Activated naive CD8-positive, alpha-beta T cell treated with anti-CD3 and anti-CD28 coated beads, Interleukin-2, amount 10 ng/mL, durations not matched to agents 7 days and 5 days (primary cell): ENCODE results near the gene MCF2L. TPM values are rescaled to one million over a fixed set of nuclear protein-coding genes. Genes with fewer than 3 reads are reported as not detected.
"Not testable (repeated sequence)": the region's sequence is repeated elsewhere in the genome, so short reads cannot be mapped to it uniquely, and the experiment has no call there.

Source experiments
- ATAC-seq: fragments of 150-1000 bp; cut with Tn5 transposase; one replicate; pipeline ENCODE4 v1.10.0; 2021; ENCODE audit warnings: low read depth, moderate library complexity
- POLR2A ChIA-PET: fragments of 350-600 bp; sonication (Branson Sonifier 250); formaldehyde crosslinking; loops from one replicate; lab custom pipeline; 2021; ENCODE audit warnings: antibody characterized with exemption; lab: Charles Lee
- DNase-seq: peaks from one replicate; pipeline ENCODE4 v3.0.0; 2021
- H3K27ac Mint-ChIP-seq: one replicate; pipeline ENCODE4 v1.8.0; 2022; ENCODE audit warnings: mild to moderate bottlenecking, mixed read lengths
- H3K27me3 Mint-ChIP-seq: one replicate; pipeline ENCODE4 v1.8.0; 2022; ENCODE audit warnings: mild to moderate bottlenecking, moderate library complexity, mixed read lengths
- H3K36me3 Mint-ChIP-seq: one replicate; pipeline ENCODE4 v1.8.0; 2021; ENCODE audit warnings: mild to moderate bottlenecking, mixed read lengths
- H3K4me1 Mint-ChIP-seq: one replicate; pipeline ENCODE4 v1.8.0; 2021; ENCODE audit warnings: mixed read lengths
- H3K4me3 Mint-ChIP-seq: one replicate; pipeline ENCODE4 v1.8.0; 2022; ENCODE audit warnings: mild to moderate bottlenecking, moderate library complexity, mixed read lengths
- H3K9me3 Mint-ChIP-seq: one replicate; pipeline ENCODE4 v1.8.0; 2021; ENCODE audit warnings: mixed read lengths
- total RNA-seq, 2 experiments: library from RNA; stranded (reverse); gene quantifications; one replicate each; pipeline ENCODE4 v1.2.3, GENCODE V29; 2021

The MCF2L gene
- total RNA-seq, 2 experiments from 2014 or later = 9.3 to 11.5 TPM

GRCh38 chr13:112933649-112934048, 35.4 kb upstream of the MCF2L start:
- Mint-ChIP-seq H3K27ac (no peak overlapping the region), H3K4me1 (peaks cover 14% of the 10 kb centered on the region), H3K36me3 (no peaks in the 10 kb centered on the region), H3K4me3 (no peak overlapping the region), H3K9me3 (no peaks in the 10 kb centered on the region), H3K27me3 (peaks cover 28% of the 10 kb centered on the region)
- ATAC-seq (no peak), DNase-seq (no peak)
- POLR2A ChIA-PET = no interaction called here

DNA sequence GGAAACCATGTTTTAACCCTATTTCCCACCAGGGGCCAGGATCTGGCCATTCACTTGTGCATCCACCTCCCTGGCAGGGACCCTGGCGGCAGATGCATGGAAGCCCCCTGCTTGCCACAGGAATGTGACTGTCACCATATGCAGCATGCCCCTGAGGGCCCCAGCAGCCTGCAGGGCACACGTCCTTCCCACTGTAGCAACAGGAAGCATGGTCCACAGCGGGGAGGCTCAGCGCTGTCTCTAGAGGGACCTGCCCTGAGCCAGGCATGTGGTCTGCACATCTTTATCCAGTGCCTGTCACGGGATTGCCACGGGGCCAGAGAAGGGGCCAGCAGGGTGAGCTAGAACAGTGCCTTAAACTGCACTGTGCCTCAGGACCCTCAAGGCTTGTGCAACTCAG, 34.9 kb upstream of the MCF2L start:
- no peak overlapping the region for H3K27ac Mint-ChIP-seq
- peaks cover 14% of the 10 kb centered on the region for H3K4me1 Mint-ChIP-seq
- ATAC-seq (no peak), DNase-seq (no peak)
- H3K27me3 Mint-ChIP-seq = peaks cover 28% of the 10 kb centered on the region
- H3K4me3 Mint-ChIP-seq = no peak overlapping the region
- POLR2A ChIA-PET = no interaction called here
- no peaks in the 10 kb centered on the region for H3K36me3 Mint-ChIP-seq
- no peaks in the 10 kb centered on the region for H3K9me3 Mint-ChIP-seq

GRCh38 chr13:112938680-112939079, 30.3 kb upstream of the MCF2L start:
- POLR2A ChIA-PET = no interaction called here
- H3K4me3 Mint-ChIP-seq = no peak overlapping the region
- H3K27ac Mint-ChIP-seq = no peak overlapping the region
- no peak for ATAC-seq
- H3K36me3 Mint-ChIP-seq = no peaks in the 10 kb centered on the region
- peaks cover 7% of the 10 kb centered on the region for H3K4me1 Mint-ChIP-seq
- H3K27me3 Mint-ChIP-seq = peaks cover 23% of the 10 kb centered on the region
- DNase-seq = no peak
- H3K9me3 Mint-ChIP-seq = no peaks in the 10 kb centered on the region

- no peak overlapping the region for H3K27ac Mint-ChIP-seq
- POLR2A ChIA-PET = interaction anchor here (0.6 kb wide), 1 partner anchor 108 kb away, joined by 4 read pairs; no protein-coding TSS in a partner anchor
These were observed 28.8 kb upstream of the MCF2L start for GRCh38 chr13:112940236-112940635.

GRCh38 chr13:112941349-112941748, 27.7 kb upstream of the MCF2L start:
- Mint-ChIP-seq H3K36me3 (no peaks in the 10 kb centered on the region), H3K4me1 (peaks cover 8% of the 10 kb centered on the region), H3K9me3 (no peaks in the 10 kb centered on the region), H3K4me3 (no peak overlapping the region), H3K27me3 (peaks cover 40% of the 10 kb centered on the region), H3K27ac (no peak overlapping the region)
- DNase-seq = no peak
- ATAC-seq = no peak
- POLR2A ChIA-PET = no interaction called here

More at GRCh38 chr13:112940236-112940635, 28.8 kb upstream of the MCF2L start:
- H3K4me1 Mint-ChIP-seq = peaks cover 8% of the 10 kb centered on the region
- H3K4me3 Mint-ChIP-seq = no peak overlapping the region
- DNase-seq = no peak
- H3K9me3 Mint-ChIP-seq = no peaks in the 10 kb centered on the region
- no peaks in the 10 kb centered on the region for H3K36me3 Mint-ChIP-seq
- H3K27me3 Mint-ChIP-seq = peaks cover 31% of the 10 kb centered on the region
- ATAC-seq = no peak

DNA sequence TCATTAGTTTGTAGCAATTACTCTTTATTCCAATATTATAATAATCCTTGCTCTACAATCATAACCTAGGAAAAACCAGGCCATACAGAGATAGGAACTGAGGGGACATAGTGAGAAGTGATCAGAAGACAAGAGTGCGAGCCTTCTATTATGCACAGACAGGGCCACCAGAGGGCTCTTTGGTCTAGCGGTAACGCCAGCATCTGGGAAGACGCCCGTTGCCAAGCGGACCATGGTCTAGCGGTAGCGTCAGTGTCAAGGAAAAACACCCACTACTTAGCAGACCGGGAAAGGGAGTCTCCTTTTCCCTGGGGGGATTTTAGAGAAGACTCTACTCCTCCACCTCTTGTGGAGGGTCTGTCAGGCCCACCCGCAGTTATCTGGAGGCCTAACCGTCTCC, 27.2 kb upstream of the MCF2L start:
- POLR2A ChIA-PET, H3K27ac Mint-ChIP-seq, H3K36me3 Mint-ChIP-seq, H3K4me1 Mint-ChIP-seq, H3K9me3 Mint-ChIP-seq, H3K4me3 Mint-ChIP-seq, DNase-seq, ATAC-seq: not testable (repeated sequence)
- H3K27me3 Mint-ChIP-seq = peaks cover 42% of the 10 kb centered on the region

DNA sequence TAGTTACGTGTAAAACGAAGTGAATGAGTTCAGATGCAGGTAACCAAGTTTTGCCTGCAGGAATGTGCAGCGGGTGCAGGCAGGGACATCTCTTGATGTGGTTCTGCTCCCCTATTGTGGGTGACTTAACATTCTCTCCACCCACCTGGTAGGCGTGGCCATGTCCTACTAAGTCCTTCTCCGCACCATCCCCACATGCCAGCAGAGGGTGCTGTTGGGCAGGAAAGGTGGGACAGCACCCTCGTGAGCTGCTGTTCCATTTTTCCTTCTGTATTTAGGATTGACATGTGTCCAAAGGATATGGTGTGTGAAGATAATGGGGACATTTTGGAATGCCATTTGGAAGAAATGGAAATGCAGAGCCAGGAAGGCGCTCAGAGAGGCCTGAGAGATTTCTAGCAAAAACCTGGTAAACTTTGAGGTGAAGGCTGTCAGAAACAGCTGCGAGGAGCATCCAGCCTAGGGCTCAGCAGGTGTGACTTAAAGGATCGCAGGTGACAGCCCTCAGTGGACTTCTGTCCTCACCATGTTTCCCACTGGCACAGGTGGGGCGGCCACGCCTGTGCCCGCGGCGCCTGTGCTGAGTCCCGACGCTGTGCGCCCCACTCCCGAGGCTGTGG, 26.2 kb upstream of the MCF2L start:
- ATAC-seq (peak; percentile 92), DNase-seq (peak; percentile 92)
- peak overlapping the region; percentile 88 for H3K4me3 Mint-ChIP-seq
- H3K27me3 Mint-ChIP-seq = peaks cover 40% of the 10 kb centered on the region
- no peaks in the 10 kb centered on the region for H3K9me3 Mint-ChIP-seq
- POLR2A ChIA-PET = interaction anchor here (1.1 kb wide), 1 partner anchor 11 kb away, joined by 3 read pairs; no protein-coding TSS in a partner anchor
- H3K4me1 Mint-ChIP-seq = peaks cover 8% of the 10 kb centered on the region
- no peak overlapping the region for H3K27ac Mint-ChIP-seq
- no peaks in the 10 kb centered on the region for H3K36me3 Mint-ChIP-seq

DNA sequence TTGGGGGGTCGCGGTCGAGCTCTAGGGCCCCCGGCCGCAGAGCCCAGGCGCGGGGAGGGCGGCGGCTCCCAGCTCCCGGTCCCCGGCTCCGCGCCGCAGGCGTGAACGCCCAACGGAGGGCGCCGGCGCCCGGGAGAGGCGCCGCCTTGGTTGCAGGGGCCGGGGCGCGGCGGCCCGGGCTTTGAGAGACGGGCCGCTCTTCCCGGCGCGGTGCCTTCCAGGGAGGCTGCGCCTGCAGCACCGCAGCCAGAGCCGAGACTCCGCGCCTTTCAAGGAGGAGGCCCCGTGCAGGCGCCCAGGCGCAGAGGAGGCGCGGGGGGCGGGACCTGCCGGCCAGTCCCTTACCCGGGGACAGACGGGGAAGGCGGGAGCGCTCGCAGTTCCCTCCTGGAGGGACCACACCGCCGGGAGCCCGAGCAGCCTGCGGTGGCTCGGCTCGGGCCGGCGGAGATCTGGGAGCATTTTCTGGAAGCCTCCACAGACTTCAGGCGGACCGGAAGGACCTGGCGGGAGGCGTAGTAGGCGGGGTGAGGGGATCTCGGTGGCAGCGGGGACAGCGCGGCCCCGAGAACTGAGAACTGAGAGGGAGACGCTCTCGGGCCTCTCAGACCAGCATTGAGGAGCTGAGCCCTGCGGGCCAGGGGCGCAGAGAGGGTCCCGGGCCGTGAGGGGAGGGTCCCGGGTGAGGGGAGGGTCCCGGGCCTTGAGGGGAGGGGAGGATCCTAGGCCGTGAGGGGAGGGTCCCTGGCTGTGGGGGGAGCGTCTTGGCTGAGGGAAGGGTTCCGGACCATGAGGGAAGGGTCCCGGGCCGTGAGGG, 25.5 kb upstream of the MCF2L start:
- H3K27ac Mint-ChIP-seq = no peak overlapping the region
- peaks cover 45% of the 10 kb centered on the region for H3K27me3 Mint-ChIP-seq
- ATAC-seq (peak; percentile 37), DNase-seq (peak; percentile 65)
- H3K9me3 Mint-ChIP-seq = no peaks in the 10 kb centered on the region
- H3K4me3 Mint-ChIP-seq = peak overlapping the region; percentile 58
- H3K36me3 Mint-ChIP-seq = no peaks in the 10 kb centered on the region
- H3K4me1 Mint-ChIP-seq = peaks cover 8% of the 10 kb centered on the region
- POLR2A ChIA-PET = interaction anchor here (1.1 kb wide), 1 partner anchor 11 kb away, joined by 3 read pairs; no protein-coding TSS in a partner anchor

GRCh38 chr13:112947796-112948195, 21.2 kb upstream of the MCF2L start:
- H3K36me3 Mint-ChIP-seq = no peaks in the 10 kb centered on the region
- POLR2A ChIA-PET = no interaction called here
- no peak for DNase-seq
- no peaks in the 10 kb centered on the region for H3K9me3 Mint-ChIP-seq
- no peak for ATAC-seq
- peaks cover 48% of the 10 kb centered on the region for H3K27me3 Mint-ChIP-seq
- H3K27ac Mint-ChIP-seq = no peak overlapping the region
- no peak overlapping the region for H3K4me3 Mint-ChIP-seq
- peaks cover 3% of the 10 kb centered on the region for H3K4me1 Mint-ChIP-seq

DNA sequence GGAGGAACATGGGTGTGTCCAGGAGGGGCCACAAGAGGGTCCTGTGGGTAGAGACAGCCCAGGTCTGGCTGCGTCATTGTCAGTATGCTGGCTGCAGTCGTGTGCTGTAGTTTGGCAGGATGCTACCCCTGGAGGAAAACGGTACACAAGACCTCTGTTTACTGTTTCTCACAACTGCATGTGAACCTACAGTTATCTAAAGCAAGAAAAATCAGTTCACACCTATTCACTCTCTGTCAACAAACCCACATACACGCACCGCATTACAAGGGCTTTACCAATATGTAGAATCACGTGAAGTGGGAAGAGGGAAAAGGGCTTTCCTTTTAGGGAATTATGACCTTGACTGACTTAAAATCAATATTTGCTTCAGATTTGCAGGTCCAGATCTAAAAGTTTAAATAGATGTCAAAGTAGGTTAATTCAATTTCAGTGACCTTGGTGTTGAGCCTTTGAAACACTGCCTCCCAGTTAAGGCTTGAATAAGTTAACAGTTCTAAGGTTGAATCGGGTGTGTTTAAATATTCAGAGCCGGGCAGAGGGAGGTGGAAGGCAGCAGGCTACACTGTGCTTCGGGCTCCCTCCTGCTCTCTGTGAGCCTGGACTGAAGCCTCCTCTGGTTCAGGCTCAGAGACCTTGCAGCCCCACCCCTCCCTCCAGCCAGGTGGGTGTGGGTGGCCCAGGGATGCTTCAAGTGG, 17.2 kb upstream of the MCF2L start:
- H3K4me3 Mint-ChIP-seq = no peak overlapping the region
- H3K27me3 Mint-ChIP-seq = peaks cover 26% of the 10 kb centered on the region
- H3K9me3 Mint-ChIP-seq = no peaks in the 10 kb centered on the region
- ATAC-seq (no peak), DNase-seq (no peak)
- no peaks in the 10 kb centered on the region for H3K36me3 Mint-ChIP-seq
- no peaks in the 10 kb centered on the region for H3K4me1 Mint-ChIP-seq
- no peak overlapping the region for H3K27ac Mint-ChIP-seq
- POLR2A ChIA-PET = no interaction called here

DNA sequence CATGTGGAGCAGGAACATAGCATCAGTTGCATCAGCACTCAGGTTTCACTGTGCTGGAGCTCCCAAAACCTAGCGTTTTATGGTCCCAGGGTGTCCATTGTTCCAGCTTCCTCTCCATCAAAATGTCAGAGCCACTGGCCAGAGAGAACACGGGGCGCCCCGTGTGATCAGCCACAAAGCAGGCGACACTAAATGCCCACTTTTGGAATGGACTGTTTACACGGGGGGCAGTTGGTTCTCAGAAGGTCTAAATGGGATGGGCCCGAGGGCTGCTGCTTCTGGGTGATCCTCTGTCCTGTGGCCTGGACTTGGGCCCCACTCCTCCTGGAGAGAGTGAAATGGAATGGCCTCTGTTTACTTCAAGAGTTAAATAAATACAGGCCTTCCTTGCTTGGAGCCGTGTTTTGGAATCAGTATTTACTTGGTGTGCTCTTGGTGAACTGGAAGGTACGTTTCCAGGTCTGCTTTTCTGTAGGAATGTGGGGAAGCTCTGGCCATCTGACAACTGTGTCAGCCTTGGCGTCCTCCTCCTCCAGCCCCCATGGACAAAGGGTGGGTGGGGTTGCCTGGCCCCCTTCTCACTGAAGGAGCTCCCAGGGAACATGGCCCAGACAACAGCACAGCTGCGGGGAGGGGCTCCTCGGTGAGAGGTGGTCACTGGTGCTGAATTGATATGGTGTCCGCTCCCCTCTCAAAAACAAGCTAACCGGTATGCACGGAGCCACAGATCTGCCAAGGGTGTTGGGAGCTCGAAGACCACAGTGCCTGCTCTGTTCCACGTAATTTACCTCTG, 16.1 kb upstream of the MCF2L start:
- no peak for ATAC-seq
- no peak overlapping the region for H3K27ac Mint-ChIP-seq

GRCh38 chr13:112953591-112954487, 15.2 kb upstream of the MCF2L start:
- no peak overlapping the region for H3K27ac Mint-ChIP-seq
- no peak overlapping the region for H3K4me3 Mint-ChIP-seq
- H3K36me3 Mint-ChIP-seq = no peaks in the 10 kb centered on the region
- H3K9me3 Mint-ChIP-seq = no peaks in the 10 kb centered on the region
- POLR2A ChIA-PET = no interaction called here
- no peaks in the 10 kb centered on the region for H3K4me1 Mint-ChIP-seq
- H3K27me3 Mint-ChIP-seq = peaks cover 17% of the 10 kb centered on the region
- DNase-seq (no peak), ATAC-seq (no peak)

More for the DNA sequence above, 16.1 kb upstream of the MCF2L start:
- Mint-ChIP-seq H3K4me1 (no peaks in the 10 kb centered on the region), H3K4me3 (no peak overlapping the region), H3K9me3 (no peaks in the 10 kb centered on the region), H3K36me3 (no peaks in the 10 kb centered on the region), H3K27me3 (peaks cover 26% of the 10 kb centered on the region)
- POLR2A ChIA-PET = no interaction called here
- no peak for DNase-seq
